IMR-90 (cell line): ENCODE measurements around the gene CD72. TPM values are rescaled to one million over a fixed set of nuclear protein-coding genes. Genes with fewer than 3 reads are reported as not detected.
"Not testable (repeated sequence)": the region's sequence is repeated elsewhere in the genome, so short reads cannot be mapped to it uniquely, and the experiment has no call there.

ENCODE experiments used
- ATAC-seq: fragments of 200-7000 bp; cut with Tn5 transposase; 2 replicates; pipeline ENCODE4 v1.9.1; 2020; ENCODE audit warnings: low read depth, mild to moderate bottlenecking, moderate library complexity
- BruUV-seq: library from RNA; stranded (reverse); fragments of 400-500 nt; replicated peaks from 2 replicates; lab custom pipeline; 2021; lab: Mats Ljungman, UMichigan
- CTCF ChIA-PET: fragments of 300-600 bp; formaldehyde crosslinking; extraction: SDS; loops from one replicate; lab custom pipeline; 2021; ENCODE audit warnings: antibody characterized with exemption; lab: Yijun Ruan, JAX
- POLR2A ChIA-PET: fragments of 300-600 bp; sonication (Branson Sonifier 250); formaldehyde crosslinking; loops from one replicate; lab custom pipeline; 2022; ENCODE audit warnings: antibody characterized with exemption; ENCODE audit not compliant: unreplicated experiment; lab: Charles Lee
- DNase-seq: peaks from one replicate; pipeline ENCODE4 v3.0.0; 2013
- H2AFZ ChIP-seq: replicated peaks from 2 replicates; pipeline ENCODE3; 2013; ENCODE audit warnings: low read length, mild to moderate bottlenecking; ENCODE audit not compliant: poor library complexity
- H2AK5ac ChIP-seq: 2 replicates; pipeline ENCODE4 v1.6.1; 2013; ENCODE audit warnings: low read depth, low read length, inconsistent platforms
- H2AK9ac ChIP-seq: replicated peaks from 2 replicates; pipeline ENCODE3; 2013; ENCODE audit warnings: mild to moderate bottlenecking, low read depth, low read length, moderate library complexity; ENCODE audit not compliant: poor library complexity
- H2BK120ac ChIP-seq: 2 replicates; pipeline ENCODE4 v1.6.1; 2013; ENCODE audit warnings: low read depth, low read length, inconsistent platforms
- H2BK15ac ChIP-seq: 3 replicates; pipeline ENCODE4 v1.6.1; 2013; ENCODE audit warnings: low read depth, low read length, inconsistent platforms
- H2BK20ac ChIP-seq: 2 replicates; pipeline ENCODE4 v1.6.1; 2013; ENCODE audit warnings: low read depth, mild to moderate bottlenecking, inconsistent platforms, low read length, moderate library complexity
- H2BK5ac ChIP-seq: 2 replicates; pipeline ENCODE4 v1.6.1; 2013; ENCODE audit warnings: mild to moderate bottlenecking, low read depth, low read length, inconsistent platforms; ENCODE audit not compliant: poor library complexity, severe bottlenecking
- H3K14ac ChIP-seq: replicated peaks from 2 replicates; pipeline ENCODE4 v1.6.1; 2013; ENCODE audit warnings: low read depth, low read length, inconsistent platforms
- H3K18ac ChIP-seq: 2 replicates; pipeline ENCODE4 v1.6.1; 2013; ENCODE audit warnings: low read depth, low read length, control low read depth
- H3K23ac ChIP-seq: 2 replicates; pipeline ENCODE4 v1.6.1; 2013; ENCODE audit warnings: low read depth, low read length, inconsistent platforms
- H3K27ac ChIP-seq: 2 replicates; pipeline ENCODE4 v1.5.1; 2013; ENCODE audit warnings: mild to moderate bottlenecking, control low read depth, low read length; ENCODE audit not compliant: insufficient read depth
- H3K27me3 ChIP-seq: 2 replicates; pipeline ENCODE4 v1.6.1; 2013; ENCODE audit warnings: low read length; ENCODE audit not compliant: control insufficient read depth, insufficient read depth
- H3K36me3 ChIP-seq: 2 replicates; pipeline ENCODE4 v1.6.1; 2013; ENCODE audit warnings: low read length, mixed read lengths; ENCODE audit not compliant: control insufficient read depth, insufficient read depth
- H3K4ac ChIP-seq: 2 replicates; pipeline ENCODE4 v1.6.1; 2013; ENCODE audit warnings: low read depth, low read length, inconsistent platforms
- H3K4me1 ChIP-seq: 2 replicates; pipeline ENCODE4 v1.6.1; 2013; ENCODE audit warnings: low read length, mixed read lengths; ENCODE audit not compliant: control insufficient read depth, insufficient read depth
- H3K4me2 ChIP-seq: 2 replicates; pipeline ENCODE4 v1.6.1; 2013; ENCODE audit warnings: low read depth, mild to moderate bottlenecking, control low read depth, low read length, moderate library complexity
- H3K4me3 ChIP-seq: 2 replicates; pipeline ENCODE4 v1.5.1; 2013; ENCODE audit warnings: low read depth, mild to moderate bottlenecking, control low read depth, low read length, moderate library complexity; ENCODE audit not compliant: insufficient read depth
- H3K56ac ChIP-seq: 2 replicates; pipeline ENCODE4 v1.6.1; 2013; ENCODE audit warnings: low read length, inconsistent platforms; ENCODE audit not compliant: insufficient read depth; ENCODE audit errors: extremely low read depth
- H3K79me1 ChIP-seq, 2 experiments: 2 replicates each; pipeline ENCODE4 v1.6.1; 2013; ENCODE audit warnings: low read length in 2 of 2, inconsistent platforms in 1 of 2, low read depth in 1 of 2
- H3K9ac ChIP-seq: 2 replicates; pipeline ENCODE4 v1.6.1; 2013; ENCODE audit warnings: low read depth, low read length, control low read depth
- H3K9me1 ChIP-seq: 2 replicates; pipeline ENCODE4 v1.6.1; 2013; ENCODE audit warnings: low read length, inconsistent platforms; ENCODE audit not compliant: insufficient read depth
- H3K9me3 ChIP-seq: 2 replicates; pipeline ENCODE4 v1.6.1; 2013; ENCODE audit warnings: low read length; ENCODE audit not compliant: control insufficient read depth, insufficient read depth
- H4K20me1 ChIP-seq: 2 replicates; pipeline ENCODE4 v1.6.1; 2013; ENCODE audit warnings: low read length, inconsistent platforms; ENCODE audit not compliant: insufficient read depth
- H4K5ac ChIP-seq: 2 replicates; pipeline ENCODE4 v1.6.1; 2013; ENCODE audit warnings: mild to moderate bottlenecking, low read depth, low read length, control low read depth
- H4K8ac ChIP-seq, 2 experiments: 2 replicates each; pipeline ENCODE4 v1.6.1; 2013; ENCODE audit warnings: low read depth in 2 of 2, low read length in 2 of 2, control low read depth in 1 of 2, inconsistent platforms in 1 of 2
- H4K91ac ChIP-seq: 2 replicates; pipeline ENCODE4 v1.6.1; 2013; ENCODE audit warnings: low read depth, low read length, inconsistent platforms; ENCODE audit not compliant: insufficient read depth
- BHLHE40 ChIP-seq: fragments of 150-350 bp; IDR thresholded peaks from 2 replicates; pipeline ENCODE4 v1.6.1; 2016; ENCODE audit warnings: mild to moderate bottlenecking, low read depth, low read length
- MAFK ChIP-seq: IDR thresholded peaks from 2 replicates; pipeline ENCODE4 v1.6.1; 2012; ENCODE audit warnings: low read depth, low read length, improper control_type of control experiment
- RCOR1 ChIP-seq: IDR thresholded peaks from 2 replicates; pipeline ENCODE4 v1.6.1; 2012; ENCODE audit warnings: mild to moderate bottlenecking, low read length, improper control_type of control experiment; ENCODE audit not compliant: insufficient replicate concordance
- SMC3 ChIP-seq: fragments of 150-350 bp; IDR thresholded peaks from 2 replicates; pipeline ENCODE4 v1.6.1; 2016; ENCODE audit warnings: low read depth, mild to moderate bottlenecking, antibody characterized with exemption, low read length, moderate library complexity
- WGBS, 2 experiments: methylation state at CpG; one replicate each; pipeline versions ENCODE4 v1.1.5 to v1.1.7; 2013; ENCODE audit warnings: missing lambda C conversion rate in 2 of 2; ENCODE audit not compliant: insufficient read length in 1 of 2; ENCODE audit errors: extremely low coverage in 2 of 2; 5-methylcytosine and 5-hydroxymethylcytosine counted together
- dilution Hi-C: fragments of 300-500 bp; cut with HindIII; formaldehyde crosslinking; loops from one replicate; pipeline ENCODE4 v1.14.3; 2018; ENCODE audit warnings: low sequenced_read_pairs; ENCODE audit not compliant: unreplicated experiment
- in situ Hi-C: fragments of 300-500 bp; cut with MboI; formaldehyde crosslinking; loops from 3 replicates; pipeline ENCODE4 v1.14.3; 2019; ENCODE audit warnings: low sequenced_read_pairs, inconsistent platforms, mixed read lengths
- intact Hi-C: fragments of 100-400 bp; cut with micrococcal nuclease; formaldehyde crosslinking; loops from 2 replicates; pipeline ENCODE4 v1.10.0; 2022
- polyA plus RNA-seq, 3 experiments: library from polyadenylated mRNA; depleted of rRNA; stranded (reverse); fragments of >200 nt; gene quantifications; 2 replicates each; pipeline ENCODE4 v1.2.3, GENCODE V29; 2012; ENCODE audit warnings: low replicate concordance in 1 of 3
- total RNA-seq: library from RNA; depleted of rRNA; stranded (reverse); fragments of >200 nt; gene quantifications from 2 replicates; pipeline ENCODE4 v1.2.3, GENCODE V29; 2012
- TF ChIP-seq, protein P1 (sequence below): conservative IDR thresholded peaks from 2 replicates; pipeline ENCODE4 v1.5.1; 2012; ENCODE audit warnings: mild to moderate bottlenecking, low read depth, low read length, improper control_type of control experiment

CD72 gene
- total and polyA plus RNA-seq, 2 of the 4 experiments (the other 2 are of a cell fraction), result 0.36 to 0.58 TPM

DNA sequence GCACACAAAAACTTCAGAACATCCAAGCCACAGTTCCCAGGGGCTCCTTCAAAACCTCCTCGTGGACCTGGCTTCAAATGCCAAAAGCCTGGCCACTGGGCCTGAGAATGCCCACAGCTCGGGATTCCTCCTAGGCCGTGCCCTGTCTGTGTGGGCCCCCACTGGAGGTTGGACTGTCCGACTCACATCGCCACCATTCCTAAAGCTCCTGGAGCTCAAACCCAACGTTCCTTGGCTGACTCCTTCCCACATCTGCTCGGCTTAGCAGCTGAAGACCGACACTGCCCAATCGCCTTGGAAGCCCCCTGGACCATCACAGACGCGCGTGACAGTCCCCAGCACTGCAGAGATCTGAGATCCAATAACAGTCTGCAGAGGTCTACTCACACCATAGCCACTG lies 24.8 kb upstream of the CD72 start:
- no peak overlapping the region for H2BK120ac ChIP-seq
- dilution Hi-C loops (no loop called here), in situ Hi-C loops (no loop called here), intact Hi-C loops (no loop called here)
- no peaks in the 10 kb centered on the region for H3K27me3 ChIP-seq
- no peak overlapping the region for H3K56ac ChIP-seq
- CTCF ChIA-PET, result no interaction called here
- H4K20me1 ChIP-seq, result no peaks in the 10 kb centered on the region
- DNase-seq (no peak), ATAC-seq (no peak)
- TF ChIP-seq BHLHE40 (no peak), RCOR1 (no peak), SMC3 (no peak), MAFK (no peak)
- TF ChIP-seq, protein P1, sequence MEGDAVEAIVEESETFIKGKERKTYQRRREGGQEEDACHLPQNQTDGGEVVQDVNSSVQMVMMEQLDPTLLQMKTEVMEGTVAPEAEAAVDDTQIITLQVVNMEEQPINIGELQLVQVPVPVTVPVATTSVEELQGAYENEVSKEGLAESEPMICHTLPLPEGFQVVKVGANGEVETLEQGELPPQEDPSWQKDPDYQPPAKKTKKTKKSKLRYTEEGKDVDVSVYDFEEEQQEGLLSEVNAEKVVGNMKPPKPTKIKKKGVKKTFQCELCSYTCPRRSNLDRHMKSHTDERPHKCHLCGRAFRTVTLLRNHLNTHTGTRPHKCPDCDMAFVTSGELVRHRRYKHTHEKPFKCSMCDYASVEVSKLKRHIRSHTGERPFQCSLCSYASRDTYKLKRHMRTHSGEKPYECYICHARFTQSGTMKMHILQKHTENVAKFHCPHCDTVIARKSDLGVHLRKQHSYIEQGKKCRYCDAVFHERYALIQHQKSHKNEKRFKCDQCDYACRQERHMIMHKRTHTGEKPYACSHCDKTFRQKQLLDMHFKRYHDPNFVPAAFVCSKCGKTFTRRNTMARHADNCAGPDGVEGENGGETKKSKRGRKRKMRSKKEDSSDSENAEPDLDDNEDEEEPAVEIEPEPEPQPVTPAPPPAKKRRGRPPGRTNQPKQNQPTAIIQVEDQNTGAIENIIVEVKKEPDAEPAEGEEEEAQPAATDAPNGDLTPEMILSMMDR, result no peak
- H3K18ac ChIP-seq, result no peak overlapping the region
- 81% methylated on average over 11 of the region's 12 CpGs; no CpG with 5 or more reads in 1 of the 2 experiments for WGBS, 2 experiments
- H3K79me1 ChIP-seq, result 0 out of 4 replicates have a peak, but pooled peaks cover 0 to 4% of the 10 kb centered on the region in 2 experiments
- no peak overlapping the region for H2BK20ac ChIP-seq
- H2BK15ac ChIP-seq, result no peak overlapping the region
- H3K4ac ChIP-seq, result no peak overlapping the region
- H4K5ac ChIP-seq, result no peak overlapping the region
- H3K9ac ChIP-seq, result no peak overlapping the region
- H3K4me1 ChIP-seq, result peaks cover 4% of the 10 kb centered on the region; the same call in 1 of the 2 replicates
- H3K36me3 ChIP-seq, result no peaks in the 10 kb centered on the region
- H3K9me3 ChIP-seq, result no peaks in the 10 kb centered on the region
- POLR2A ChIA-PET, result no interaction called here
- no peak overlapping the region for H4K91ac ChIP-seq
- no peak overlapping the region for H3K4me3 ChIP-seq
- H3K9me1 ChIP-seq, result no peaks in the 10 kb centered on the region
- no TSS peak for BruUV-seq
- no peak overlapping the region for H2AFZ ChIP-seq
- no peak overlapping the region for H3K27ac ChIP-seq
- no peak overlapping the region for H3K23ac ChIP-seq
- no peak overlapping the region for H2AK5ac ChIP-seq
- H3K14ac ChIP-seq, result no peak overlapping the region
- no peak overlapping the region for H4K8ac ChIP-seq
- H2AK9ac ChIP-seq, result no peak overlapping the region
- no peak overlapping the region for H2BK5ac ChIP-seq
- no peak overlapping the region for H3K4me2 ChIP-seq

DNA sequence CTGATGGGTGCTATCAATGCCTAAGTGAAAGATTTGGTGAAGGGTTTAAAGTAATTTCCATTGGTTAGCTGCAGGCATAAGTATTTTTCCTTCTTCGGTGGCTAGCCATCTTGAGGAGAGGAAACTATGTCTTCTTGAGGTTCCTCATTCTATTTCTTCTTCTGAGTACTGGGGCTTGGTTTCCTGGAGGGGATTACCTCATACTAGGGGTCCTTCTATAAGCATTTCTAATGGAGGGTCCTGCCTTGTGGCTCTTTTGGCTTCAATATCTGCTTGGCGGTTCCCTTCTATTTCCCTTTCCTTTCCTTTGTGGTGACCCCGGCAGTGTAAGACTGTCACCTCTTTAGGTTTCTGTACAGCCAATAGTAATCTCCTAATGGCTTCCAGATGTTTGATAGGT lies 23.3 kb upstream of the CD72 start:
- H3K4me2 ChIP-seq, BruUV-seq, CTCF ChIA-PET, H3K18ac ChIP-seq, H3K14ac ChIP-seq, H3K4ac ChIP-seq, H2BK120ac ChIP-seq, H3K9me3 ChIP-seq, H4K8ac ChIP-seq, H3K9me1 ChIP-seq, H2BK5ac ChIP-seq, H4K20me1 ChIP-seq, H2AFZ ChIP-seq, H3K27me3 ChIP-seq, H3K79me1 ChIP-seq, dilution Hi-C loops, ATAC-seq, H3K4me3 ChIP-seq, H4K91ac ChIP-seq, intact Hi-C loops, H2BK15ac ChIP-seq, H3K56ac ChIP-seq, DNase-seq, H4K5ac ChIP-seq, H3K4me1 ChIP-seq, H2BK20ac ChIP-seq, POLR2A ChIA-PET, H3K23ac ChIP-seq, H2AK5ac ChIP-seq, H3K36me3 ChIP-seq, H2AK9ac ChIP-seq, H3K27ac ChIP-seq, H3K9ac ChIP-seq, in situ Hi-C loops: not testable (repeated sequence)
- no CpG with 5 or more reads among the region's 3 CpGs for WGBS, 2 experiments
